WTC11 (cell line): ENCODE data around the gene MGST1. TPM values are rescaled to one million over a fixed set of nuclear protein-coding genes. Genes with fewer than 3 reads are reported as not detected.

Source experiments
- ATAC-seq: fragments of 200-7000 bp; cut with Tn5 transposase; 2 replicates; pipeline ENCODE4 v1.10.0; 2021; ENCODE audit warnings: mild to moderate bottlenecking, moderate library complexity
- CTCF ChIA-PET: fragments of 300-600 bp; sonication (Branson Sonifier 250); formaldehyde crosslinking; loops from one replicate; lab custom pipeline; 2021; ENCODE audit warnings: antibody characterized with exemption; lab: Charles Lee
- POLR2A ChIA-PET: fragments of 350-600 bp; sonication (Branson Sonifier 250); formaldehyde crosslinking; loops from one replicate; lab custom pipeline; 2021; ENCODE audit warnings: antibody characterized with exemption; lab: Charles Lee
- DNase-seq: peaks from one replicate; pipeline ENCODE4 v3.0.0; 2021; ENCODE audit warnings: low spot score
- H3K27ac Mint-ChIP-seq: 2 replicates; pipeline ENCODE4 v1.8.0; 2021; ENCODE audit warnings: mixed read lengths
- H3K27me3 Mint-ChIP-seq: 2 replicates; pipeline ENCODE4 v1.8.0; 2021; ENCODE audit warnings: low read depth, mild to moderate bottlenecking, moderate library complexity, mixed read lengths
- H3K36me3 Mint-ChIP-seq: 2 replicates; pipeline ENCODE4 v1.8.0; 2021; ENCODE audit warnings: mixed read lengths
- H3K4me1 Mint-ChIP-seq: 2 replicates; pipeline ENCODE4 v1.8.0; 2022; ENCODE audit warnings: mixed read lengths
- H3K4me3 Mint-ChIP-seq: 2 replicates; pipeline ENCODE4 v1.8.0; 2021; ENCODE audit warnings: mild to moderate bottlenecking, moderate library complexity, mixed read lengths
- H3K9me3 Mint-ChIP-seq: 2 replicates; pipeline ENCODE4 v1.8.0; 2021; ENCODE audit warnings: mixed read lengths
- ATF1 ChIP-seq: sonication (generic); formaldehyde crosslinking; IDR thresholded peaks from 2 replicates; pipeline ENCODE4 v1.8.1; 2023; ENCODE audit warnings: mild to moderate bottlenecking, moderate library complexity, missing genetic modification reagents
- EMX1 ChIP-seq: fragments of 250-450 bp; sonication (Bioruptor Pico); IDR thresholded peaks from 2 replicates; pipeline ENCODE4 v1.8.0; 2021; ENCODE audit warnings: mild to moderate bottlenecking
- RORB ChIP-seq: fragments of 250-450 bp; sonication (Bioruptor Pico); IDR thresholded peaks from 2 replicates; pipeline ENCODE4 v1.9.0; 2021; ENCODE audit warnings: mild to moderate bottlenecking
- SOX15 ChIP-seq: fragments of 250-450 bp; sonication (Bioruptor Pico); IDR thresholded peaks from 2 replicates; pipeline ENCODE4 v1.9.0; 2021; ENCODE audit warnings: mild to moderate bottlenecking
- TCF7 ChIP-seq: sonication (generic); formaldehyde crosslinking; IDR thresholded peaks from 2 replicates; pipeline ENCODE4 v1.8.0; 2022; ENCODE audit warnings: mild to moderate bottlenecking, low read depth, missing genetic modification reagents, moderate library complexity
- TP53 ChIP-seq: sonication (generic); formaldehyde crosslinking; IDR thresholded peaks from 2 replicates; pipeline ENCODE4 v1.8.1; 2023; ENCODE audit warnings: mild to moderate bottlenecking, missing genetic modification reagents
- ZNF219 ChIP-seq: sonication (generic); formaldehyde crosslinking; IDR thresholded peaks from 2 replicates; pipeline ENCODE4 v1.8.0; 2023; ENCODE audit warnings: missing genetic modification reagents, mild to moderate bottlenecking, borderline replicate concordance
- ZNF423 ChIP-seq: fragments of 250-450 bp; sonication (Bioruptor Pico); IDR thresholded peaks from 2 replicates; pipeline ENCODE4 v2.1.2; 2022; ENCODE audit warnings: mild to moderate bottlenecking, moderate library complexity
- total RNA-seq: library from RNA; stranded (reverse); gene quantifications from 3 replicates; pipeline ENCODE4 v1.2.3, GENCODE V29; 2021
- TF ChIP-seq, protein P1 (sequence below): sonication (generic); formaldehyde crosslinking; IDR thresholded peaks from 2 replicates; pipeline ENCODE4 v1.8.1; 2023; ENCODE audit warnings: mild to moderate bottlenecking, missing genetic modification reagents, borderline replicate concordance
- TF ChIP-seq, protein P2 (sequence below): fragments of 250-450 bp; sonication (Bioruptor Pico); IDR thresholded peaks from 2 replicates; pipeline ENCODE4 v1.9.0; 2021; ENCODE audit warnings: mild to moderate bottlenecking
- TF ChIP-seq, protein P3 (sequence below): sonication (generic); formaldehyde crosslinking; IDR thresholded peaks from 2 replicates; pipeline ENCODE4 v1.8.0; 2022; ENCODE audit warnings: mild to moderate bottlenecking, missing genetic modification reagents
- TF ChIP-seq, protein P4 (sequence below): sonication (generic); formaldehyde crosslinking; IDR thresholded peaks from 2 replicates; pipeline ENCODE4 v1.8.1; 2023; ENCODE audit warnings: mild to moderate bottlenecking, missing genetic modification reagents

The MGST1 gene
- total RNA-seq, 1 experiment from 2014 or later = 285 TPM

DNA sequence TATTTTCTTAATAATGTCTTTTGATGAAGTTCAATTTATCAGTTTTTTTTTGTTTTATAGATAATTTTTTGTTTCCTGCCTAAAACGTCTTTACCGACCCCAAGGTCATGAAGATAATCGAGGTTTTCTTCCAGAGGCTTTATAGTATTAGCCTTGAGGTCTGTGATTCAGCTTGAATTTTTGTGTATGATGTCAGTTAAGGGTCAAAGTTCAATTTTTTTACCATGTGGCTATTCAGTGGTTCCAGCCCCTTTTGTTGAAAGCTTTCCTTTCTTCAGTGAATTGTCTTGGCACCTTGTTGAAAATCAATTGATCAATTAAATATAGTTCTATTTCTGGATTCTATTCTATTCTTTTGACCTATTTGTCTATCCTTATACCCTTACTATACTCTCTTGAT is 3.2 kb upstream of the MGST1 start (continued):
- TF ChIP-seq, protein P1, sequence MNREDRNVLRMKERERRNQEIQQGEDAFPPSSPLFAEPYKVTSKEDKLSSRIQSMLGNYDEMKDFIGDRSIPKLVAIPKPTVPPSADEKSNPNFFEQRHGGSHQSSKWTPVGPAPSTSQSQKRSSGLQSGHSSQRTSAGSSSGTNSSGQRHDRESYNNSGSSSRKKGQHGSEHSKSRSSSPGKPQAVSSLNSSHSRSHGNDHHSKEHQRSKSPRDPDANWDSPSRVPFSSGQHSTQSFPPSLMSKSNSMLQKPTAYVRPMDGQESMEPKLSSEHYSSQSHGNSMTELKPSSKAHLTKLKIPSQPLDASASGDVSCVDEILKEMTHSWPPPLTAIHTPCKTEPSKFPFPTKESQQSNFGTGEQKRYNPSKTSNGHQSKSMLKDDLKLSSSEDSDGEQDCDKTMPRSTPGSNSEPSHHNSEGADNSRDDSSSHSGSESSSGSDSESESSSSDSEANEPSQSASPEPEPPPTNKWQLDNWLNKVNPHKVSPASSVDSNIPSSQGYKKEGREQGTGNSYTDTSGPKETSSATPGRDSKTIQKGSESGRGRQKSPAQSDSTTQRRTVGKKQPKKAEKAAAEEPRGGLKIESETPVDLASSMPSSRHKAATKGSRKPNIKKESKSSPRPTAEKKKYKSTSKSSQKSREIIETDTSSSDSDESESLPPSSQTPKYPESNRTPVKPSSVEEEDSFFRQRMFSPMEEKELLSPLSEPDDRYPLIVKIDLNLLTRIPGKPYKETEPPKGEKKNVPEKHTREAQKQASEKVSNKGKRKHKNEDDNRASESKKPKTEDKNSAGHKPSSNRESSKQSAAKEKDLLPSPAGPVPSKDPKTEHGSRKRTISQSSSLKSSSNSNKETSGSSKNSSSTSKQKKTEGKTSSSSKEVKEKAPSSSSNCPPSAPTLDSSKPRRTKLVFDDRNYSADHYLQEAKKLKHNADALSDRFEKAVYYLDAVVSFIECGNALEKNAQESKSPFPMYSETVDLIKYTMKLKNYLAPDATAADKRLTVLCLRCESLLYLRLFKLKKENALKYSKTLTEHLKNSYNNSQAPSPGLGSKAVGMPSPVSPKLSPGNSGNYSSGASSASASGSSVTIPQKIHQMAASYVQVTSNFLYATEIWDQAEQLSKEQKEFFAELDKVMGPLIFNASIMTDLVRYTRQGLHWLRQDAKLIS (CRISPR knock-in tag) = no peak
- TF ChIP-seq RORB (CRISPR knock-in tag) (no peak), EMX1 (no peak), ATF1 (CRISPR knock-in tag) (no peak), TCF7 (CRISPR knock-in tag) (no peak)
- TF ChIP-seq, protein P2, sequence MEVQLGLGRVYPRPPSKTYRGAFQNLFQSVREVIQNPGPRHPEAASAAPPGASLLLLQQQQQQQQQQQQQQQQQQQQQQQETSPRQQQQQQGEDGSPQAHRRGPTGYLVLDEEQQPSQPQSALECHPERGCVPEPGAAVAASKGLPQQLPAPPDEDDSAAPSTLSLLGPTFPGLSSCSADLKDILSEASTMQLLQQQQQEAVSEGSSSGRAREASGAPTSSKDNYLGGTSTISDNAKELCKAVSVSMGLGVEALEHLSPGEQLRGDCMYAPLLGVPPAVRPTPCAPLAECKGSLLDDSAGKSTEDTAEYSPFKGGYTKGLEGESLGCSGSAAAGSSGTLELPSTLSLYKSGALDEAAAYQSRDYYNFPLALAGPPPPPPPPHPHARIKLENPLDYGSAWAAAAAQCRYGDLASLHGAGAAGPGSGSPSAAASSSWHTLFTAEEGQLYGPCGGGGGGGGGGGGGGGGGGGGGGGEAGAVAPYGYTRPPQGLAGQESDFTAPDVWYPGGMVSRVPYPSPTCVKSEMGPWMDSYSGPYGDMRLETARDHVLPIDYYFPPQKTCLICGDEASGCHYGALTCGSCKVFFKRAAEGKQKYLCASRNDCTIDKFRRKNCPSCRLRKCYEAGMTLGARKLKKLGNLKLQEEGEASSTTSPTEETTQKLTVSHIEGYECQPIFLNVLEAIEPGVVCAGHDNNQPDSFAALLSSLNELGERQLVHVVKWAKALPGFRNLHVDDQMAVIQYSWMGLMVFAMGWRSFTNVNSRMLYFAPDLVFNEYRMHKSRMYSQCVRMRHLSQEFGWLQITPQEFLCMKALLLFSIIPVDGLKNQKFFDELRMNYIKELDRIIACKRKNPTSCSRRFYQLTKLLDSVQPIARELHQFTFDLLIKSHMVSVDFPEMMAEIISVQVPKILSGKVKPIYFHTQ = no peak
- TF ChIP-seq, protein P3, sequence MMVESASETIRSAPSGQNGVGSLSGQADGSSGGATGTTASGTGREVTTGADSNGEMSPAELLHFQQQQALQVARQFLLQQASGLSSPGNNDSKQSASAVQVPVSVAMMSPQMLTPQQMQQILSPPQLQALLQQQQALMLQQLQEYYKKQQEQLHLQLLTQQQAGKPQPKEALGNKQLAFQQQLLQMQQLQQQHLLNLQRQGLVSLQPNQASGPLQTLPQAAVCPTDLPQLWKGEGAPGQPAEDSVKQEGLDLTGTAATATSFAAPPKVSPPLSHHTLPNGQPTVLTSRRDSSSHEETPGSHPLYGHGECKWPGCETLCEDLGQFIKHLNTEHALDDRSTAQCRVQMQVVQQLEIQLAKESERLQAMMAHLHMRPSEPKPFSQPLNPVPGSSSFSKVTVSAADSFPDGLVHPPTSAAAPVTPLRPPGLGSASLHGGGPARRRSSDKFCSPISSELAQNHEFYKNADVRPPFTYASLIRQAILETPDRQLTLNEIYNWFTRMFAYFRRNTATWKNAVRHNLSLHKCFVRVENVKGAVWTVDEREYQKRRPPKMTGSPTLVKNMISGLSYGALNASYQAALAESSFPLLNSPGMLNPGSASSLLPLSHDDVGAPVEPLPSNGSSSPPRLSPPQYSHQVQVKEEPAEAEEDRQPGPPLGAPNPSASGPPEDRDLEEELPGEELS (CRISPR knock-in tag) = no peak

DNA sequence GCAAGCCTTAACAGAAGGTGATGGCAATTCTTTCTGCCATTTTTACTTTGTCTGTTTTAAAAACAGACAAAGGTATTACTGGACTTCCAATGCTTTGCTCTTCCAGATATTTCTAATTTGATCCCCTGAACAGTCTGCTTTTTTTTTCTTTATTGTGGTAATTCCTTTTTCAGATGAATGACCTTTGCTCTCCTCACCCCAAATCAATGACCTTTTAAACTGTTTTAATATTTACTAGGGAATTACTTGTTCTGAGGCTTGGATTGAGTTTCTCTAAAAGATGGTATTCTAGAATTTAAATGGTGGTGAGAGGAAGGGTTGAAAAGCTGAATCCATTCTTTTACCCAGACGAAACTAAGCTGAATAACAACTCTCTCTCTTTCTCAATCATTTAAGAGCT is 2.3 kb upstream of the MGST1 start:
- no peaks in the 10 kb centered on the region for H3K9me3 Mint-ChIP-seq
- no peak overlapping the region for H3K4me3 Mint-ChIP-seq
- no peak for TF ChIP-seq ZNF219 (CRISPR knock-in tag)
- H3K27me3 Mint-ChIP-seq = no peaks in the 10 kb centered on the region
- DNase-seq = no peak
- CTCF ChIA-PET = no interaction called here
- ATAC-seq = no peak
- H3K36me3 Mint-ChIP-seq = no peaks in the 10 kb centered on the region
- peaks cover 26% of the 10 kb centered on the region for H3K4me1 Mint-ChIP-seq
- H3K27ac Mint-ChIP-seq = no peak overlapping the region
- POLR2A ChIA-PET = no interaction called here

DNA sequence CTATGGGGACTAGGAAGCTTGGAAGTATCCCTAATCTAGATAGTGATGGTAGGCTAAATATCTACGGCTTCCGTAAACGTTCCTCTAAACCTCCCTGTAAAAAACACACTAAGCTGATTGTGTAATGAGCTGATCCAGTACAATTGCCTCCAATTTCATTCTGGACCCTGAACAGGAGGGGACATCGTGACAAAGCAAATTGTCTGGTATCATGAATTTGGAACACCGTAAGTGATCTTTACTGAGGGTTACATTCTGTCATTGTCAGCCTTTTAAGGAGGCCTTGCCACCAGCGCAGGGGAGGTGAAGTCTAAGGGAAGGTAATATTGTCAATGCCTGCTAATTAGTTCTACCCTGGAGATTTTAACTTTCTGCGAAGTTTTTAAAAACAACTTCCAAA is 487 bp upstream of the MGST1 start:
- no peak for DNase-seq
- TF ChIP-seq TP53 (CRISPR knock-in tag) = 0 out of 2 replicates have a peak, but pooled peaks have one; percentile 0
- TF ChIP-seq ZNF423 (CRISPR knock-in tag) = no peak
- Mint-ChIP-seq H3K27me3 (no peaks in the 10 kb centered on the region), H3K4me1 (peaks cover 45% of the 10 kb centered on the region), H3K27ac (peak overlapping the region; percentile 91), H3K36me3 (peaks cover 12% of the 10 kb centered on the region), H3K9me3 (no peaks in the 10 kb centered on the region), H3K4me3 (peak overlapping the region; percentile 84)
- ChIA-PET POLR2A (no interaction called here), CTCF (no interaction called here)
- peak; percentile 10 for ATAC-seq

DNA sequence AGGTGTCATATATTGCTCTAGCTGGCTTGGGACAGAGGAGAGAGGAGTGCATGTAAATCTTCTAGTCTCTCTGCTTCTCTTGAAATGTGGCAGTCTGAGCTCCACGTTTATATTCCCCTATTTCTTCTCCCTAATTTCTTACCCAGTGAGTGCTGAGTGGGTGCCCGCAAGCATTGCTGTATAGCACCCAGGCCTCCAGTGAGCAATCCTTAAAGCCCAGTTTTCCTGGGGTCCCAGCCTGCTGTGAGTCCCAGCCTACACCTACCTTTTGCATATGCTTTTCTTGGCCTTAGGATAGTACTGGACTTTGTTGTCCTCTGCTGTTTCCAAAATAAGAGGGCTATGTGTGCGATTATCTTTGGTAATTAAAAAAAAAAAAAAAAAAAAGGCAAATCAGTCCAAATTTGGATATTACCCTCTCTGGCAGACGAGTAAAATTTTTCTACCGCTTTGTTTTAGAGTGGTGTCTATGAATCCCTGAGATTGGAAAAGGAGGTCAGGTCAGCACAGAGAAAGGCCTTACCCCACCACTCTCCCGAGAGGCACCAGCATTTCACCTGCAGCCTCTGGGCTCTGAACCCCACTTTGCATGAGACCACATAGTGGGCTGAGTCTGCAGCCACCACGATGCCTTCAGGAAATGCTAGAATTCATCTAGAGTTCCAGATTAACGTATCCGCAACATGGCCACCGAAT is 1.1 kb downstream of the MGST1 start:
- peaks cover 27% of the 10 kb centered on the region for H3K36me3 Mint-ChIP-seq
- H3K27me3 Mint-ChIP-seq = no peaks in the 10 kb centered on the region
- ATAC-seq (no peak), DNase-seq (no peak)
- TF ChIP-seq TCF7 (CRISPR knock-in tag) (no peak), SOX15 (CRISPR knock-in tag) (no peak)
- TF ChIP-seq, protein P4, sequence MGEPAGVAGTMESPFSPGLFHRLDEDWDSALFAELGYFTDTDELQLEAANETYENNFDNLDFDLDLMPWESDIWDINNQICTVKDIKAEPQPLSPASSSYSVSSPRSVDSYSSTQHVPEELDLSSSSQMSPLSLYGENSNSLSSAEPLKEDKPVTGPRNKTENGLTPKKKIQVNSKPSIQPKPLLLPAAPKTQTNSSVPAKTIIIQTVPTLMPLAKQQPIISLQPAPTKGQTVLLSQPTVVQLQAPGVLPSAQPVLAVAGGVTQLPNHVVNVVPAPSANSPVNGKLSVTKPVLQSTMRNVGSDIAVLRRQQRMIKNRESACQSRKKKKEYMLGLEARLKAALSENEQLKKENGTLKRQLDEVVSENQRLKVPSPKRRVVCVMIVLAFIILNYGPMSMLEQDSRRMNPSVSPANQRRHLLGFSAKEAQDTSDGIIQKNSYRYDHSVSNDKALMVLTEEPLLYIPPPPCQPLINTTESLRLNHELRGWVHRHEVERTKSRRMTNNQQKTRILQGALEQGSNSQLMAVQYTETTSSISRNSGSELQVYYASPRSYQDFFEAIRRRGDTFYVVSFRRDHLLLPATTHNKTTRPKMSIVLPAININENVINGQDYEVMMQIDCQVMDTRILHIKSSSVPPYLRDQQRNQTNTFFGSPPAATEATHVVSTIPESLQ (CRISPR knock-in tag) = no peak
- H3K27ac Mint-ChIP-seq = peak overlapping the region; percentile 96
- POLR2A ChIA-PET = no interaction called here
- H3K4me1 Mint-ChIP-seq = peaks cover 55% of the 10 kb centered on the region
- CTCF ChIA-PET = no interaction called here
- H3K4me3 Mint-ChIP-seq = peak overlapping the region; percentile 84
- H3K9me3 Mint-ChIP-seq = no peaks in the 10 kb centered on the region
